HUES6 (cell line): ENCODE measurements around the gene CYP2A13.
"Not testable (repeated sequence)": the region's sequence is repeated elsewhere in the genome, so short reads cannot be mapped to it uniquely, and the experiment has no call there.

Experiments
- H3K27ac ChIP-seq: 2 replicates; pipeline ENCODE4 v1.7.0; 2013; ENCODE audit warnings: low read depth, mild to moderate bottlenecking, low read length, inconsistent platforms
- H3K27me3 ChIP-seq: 2 replicates; pipeline ENCODE4 v1.6.1; 2013; ENCODE audit warnings: low read length; ENCODE audit not compliant: control insufficient read depth, insufficient read depth
- H3K36me3 ChIP-seq: 2 replicates; pipeline ENCODE4 v1.6.1; 2013; ENCODE audit warnings: low read length; ENCODE audit not compliant: control insufficient read depth, insufficient read depth
- H3K4me1 ChIP-seq: 2 replicates; pipeline ENCODE4 v1.6.1; 2013; ENCODE audit warnings: low read length; ENCODE audit not compliant: control insufficient read depth, insufficient read depth
- H3K4me3 ChIP-seq: 2 replicates; pipeline ENCODE4 v1.5.1; 2013; ENCODE audit warnings: low read depth, low read length
- H3K9ac ChIP-seq: one replicate; pipeline ENCODE4 v1.6.1; 2013; ENCODE audit warnings: mild to moderate bottlenecking, low read length
- H3K9me3 ChIP-seq: 2 replicates; pipeline ENCODE4 v1.6.1; 2013; ENCODE audit warnings: low read depth, low read length; ENCODE audit not compliant: control insufficient read depth, insufficient read depth

CYP2A13 gene

DNA sequence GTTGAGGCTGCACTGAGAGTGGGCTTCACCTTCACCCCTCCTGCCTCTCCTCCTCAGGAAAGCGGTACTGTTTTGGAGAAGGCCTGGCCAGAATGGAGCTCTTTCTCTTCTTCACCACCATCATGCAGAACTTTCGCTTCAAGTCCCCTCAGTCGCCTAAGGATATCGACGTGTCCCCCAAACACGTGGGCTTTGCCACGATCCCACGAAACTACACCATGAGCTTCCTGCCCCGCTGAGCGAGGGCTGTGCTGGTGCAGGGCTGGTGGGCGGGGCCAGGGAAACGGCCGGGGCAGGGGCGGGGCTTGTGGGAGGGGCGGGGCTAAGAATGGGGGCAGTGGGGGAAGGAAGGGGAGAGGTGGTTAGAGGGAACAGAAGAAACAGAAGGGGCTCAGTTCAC, 7.5 kb downstream of the CYP2A13 start:
- Histone ChIP-seq H3K36me3 (no peaks in the 10 kb centered on the region), H3K9ac (no peak overlapping the region), H3K27me3 (peaks cover 31% of the 10 kb centered on the region), H3K4me3 (no peak overlapping the region), H3K27ac (no peak overlapping the region), H3K9me3 (peaks cover 22% of the 10 kb centered on the region), H3K4me1 (no peaks in the 10 kb centered on the region; the same call in 1 of the 2 replicates)

DNA sequence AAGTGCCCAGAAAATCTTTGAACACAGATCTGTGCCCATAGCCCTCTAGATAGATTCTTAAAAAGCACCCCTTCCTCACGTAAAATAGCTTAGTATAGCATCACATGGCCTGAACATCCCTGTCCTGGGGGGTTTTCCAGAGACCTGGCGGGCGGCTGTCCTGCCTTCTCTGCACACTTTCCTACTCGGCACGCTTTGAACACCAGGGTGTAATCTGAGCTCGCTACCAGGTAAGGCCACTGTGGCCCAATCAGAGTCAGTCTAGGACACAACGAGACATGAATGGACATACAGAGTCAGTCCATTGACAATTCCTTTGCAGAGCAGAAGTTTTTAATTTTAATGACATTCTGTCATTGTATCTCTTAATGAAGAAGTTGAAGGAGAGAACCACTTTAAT, 8.1 kb downstream of the CYP2A13 start:
- no peak overlapping the region for H3K27ac ChIP-seq
- H3K4me3 ChIP-seq: no peak overlapping the region
- H3K9ac ChIP-seq: no peak overlapping the region
- H3K4me1 ChIP-seq: no peaks in the 10 kb centered on the region; the same call in 1 of the 2 replicates
- H3K27me3 ChIP-seq: peaks cover 25% of the 10 kb centered on the region
- H3K9me3 ChIP-seq: peaks cover 22% of the 10 kb centered on the region
- no peaks in the 10 kb centered on the region for H3K36me3 ChIP-seq

DNA sequence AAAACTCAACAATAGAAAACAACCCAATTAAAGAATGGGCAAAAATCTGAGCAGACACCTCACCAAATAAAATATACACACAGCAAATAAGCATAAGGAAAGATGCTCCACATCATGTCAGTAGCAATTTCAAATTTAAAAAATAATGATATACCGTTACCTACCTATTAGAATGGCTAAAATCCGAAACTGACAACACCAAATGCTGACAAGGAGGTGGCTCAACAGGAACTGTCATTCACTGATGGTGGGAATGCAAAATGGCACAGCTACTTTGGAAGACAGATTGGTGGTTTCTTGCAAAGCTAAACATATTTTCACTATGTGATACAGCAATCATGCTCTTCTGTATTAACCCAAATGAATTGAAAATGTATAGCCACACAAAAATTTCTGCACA, 9.1 kb downstream of the CYP2A13 start:
- Histone ChIP-seq H3K9ac (no peak overlapping the region), H3K27ac (no peak overlapping the region), H3K4me3 (no peak overlapping the region), H3K9me3 (peaks cover 22% of the 10 kb centered on the region), H3K36me3 (no peaks in the 10 kb centered on the region), H3K27me3 (peaks cover 17% of the 10 kb centered on the region), H3K4me1 (no peaks in the 10 kb centered on the region; the same call in 1 of the 2 replicates)

DNA sequence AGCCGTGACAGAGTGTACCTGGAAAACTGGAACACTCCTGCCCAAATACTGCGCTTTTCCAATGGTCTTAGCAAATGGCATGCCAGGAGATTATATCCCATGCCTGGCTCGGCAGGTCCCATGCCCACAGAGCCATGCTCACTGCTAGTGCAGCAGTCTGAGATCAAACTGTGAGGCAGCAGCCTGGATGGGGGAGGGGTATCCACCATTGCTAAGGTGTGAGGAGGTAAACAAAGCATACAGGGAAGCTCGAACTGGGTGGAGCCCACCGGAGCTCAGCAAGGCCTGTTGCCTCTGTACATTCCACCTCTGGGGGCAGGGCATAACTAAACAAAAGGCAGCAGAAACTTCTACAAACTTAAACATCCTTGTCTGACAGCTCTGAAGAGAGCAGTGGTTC, 10.5 kb downstream of the CYP2A13 start:
- Histone ChIP-seq H3K9me3 (peaks cover 22% of the 10 kb centered on the region), H3K4me1 (no peaks in the 10 kb centered on the region; the same call in 1 of the 2 replicates), H3K9ac (no peak overlapping the region), H3K36me3 (no peaks in the 10 kb centered on the region), H3K27ac (no peak overlapping the region), H3K4me3 (no peak overlapping the region), H3K27me3 (peaks cover 3% of the 10 kb centered on the region)

DNA sequence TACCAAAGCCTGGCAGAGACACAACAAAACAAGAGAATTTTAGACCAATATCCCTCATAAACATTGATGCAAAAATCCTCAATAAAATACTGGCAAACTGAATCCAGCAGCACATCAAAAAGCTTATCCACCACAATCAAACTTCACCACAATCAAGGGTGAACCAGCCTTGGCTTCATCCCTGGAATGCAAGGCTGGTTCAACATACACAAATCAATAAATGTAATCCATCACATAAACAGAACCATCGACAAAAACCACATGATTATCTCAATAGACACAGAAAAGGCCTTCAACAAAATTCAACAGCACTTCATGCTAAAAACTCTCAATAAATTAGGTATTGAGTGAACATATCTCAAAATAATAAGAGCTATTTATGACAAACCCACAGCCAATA, 14.0 kb downstream of the CYP2A13 start:
- H3K27me3 ChIP-seq, H3K9ac ChIP-seq, H3K4me1 ChIP-seq, H3K4me3 ChIP-seq, H3K36me3 ChIP-seq, H3K27ac ChIP-seq: not testable (repeated sequence)
- H3K9me3 ChIP-seq: peaks cover 20% of the 10 kb centered on the region

DNA sequence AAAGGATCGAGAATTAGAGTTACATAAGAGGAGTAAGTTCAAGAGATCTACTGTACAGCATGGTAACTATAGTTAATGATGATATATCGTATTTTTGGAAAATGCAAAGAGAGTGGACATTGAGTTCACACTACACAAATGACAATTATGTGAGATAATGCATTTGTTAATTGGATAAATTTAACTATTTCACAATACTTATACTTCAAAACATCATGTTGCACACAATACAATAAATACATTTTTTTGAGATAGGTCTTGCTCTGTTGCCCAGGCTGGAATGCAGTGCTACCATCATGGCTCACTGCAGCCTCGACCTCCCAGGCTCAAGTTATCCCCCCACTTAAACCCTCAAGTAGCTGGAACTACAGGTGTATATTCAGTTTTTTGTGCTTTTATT, 17.9 kb downstream of the CYP2A13 start:
- no peak overlapping the region for H3K4me3 ChIP-seq
- H3K36me3 ChIP-seq: no peaks in the 10 kb centered on the region
- peaks cover 1% of the 10 kb centered on the region; the same call in 1 of the 2 replicates for H3K9me3 ChIP-seq
- no peak overlapping the region for H3K27ac ChIP-seq
- H3K27me3 ChIP-seq: no peaks in the 10 kb centered on the region
- H3K9ac ChIP-seq: no peak overlapping the region
- H3K4me1 ChIP-seq: no peaks in the 10 kb centered on the region

DNA sequence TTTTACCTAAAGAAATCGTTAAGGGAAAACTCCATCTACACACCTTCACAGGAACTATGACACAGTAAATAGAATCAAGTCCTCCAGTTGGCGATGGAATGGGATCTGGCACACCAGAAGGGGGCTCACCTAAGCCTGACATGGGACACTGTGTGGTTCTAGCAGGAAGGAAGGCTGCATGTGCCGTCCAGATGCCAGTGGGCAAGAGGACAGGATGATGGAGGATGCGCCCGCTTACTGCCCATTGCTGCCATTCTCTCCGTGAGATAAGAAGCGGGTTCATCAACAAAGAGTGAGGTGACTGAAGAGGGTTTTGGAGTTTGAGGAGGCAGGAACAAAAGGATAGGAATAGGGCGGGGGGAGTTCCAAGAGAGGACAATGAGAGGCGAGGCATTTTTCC, 23.0 kb downstream of the CYP2A13 start:
- no peaks in the 10 kb centered on the region for H3K36me3 ChIP-seq
- no peaks in the 10 kb centered on the region for H3K27me3 ChIP-seq
- no peaks in the 10 kb centered on the region for H3K4me1 ChIP-seq
- no peak overlapping the region for H3K9ac ChIP-seq
- no peak overlapping the region for H3K27ac ChIP-seq
- no peak overlapping the region for H3K4me3 ChIP-seq
- peaks cover 34% of the 10 kb centered on the region for H3K9me3 ChIP-seq

DNA sequence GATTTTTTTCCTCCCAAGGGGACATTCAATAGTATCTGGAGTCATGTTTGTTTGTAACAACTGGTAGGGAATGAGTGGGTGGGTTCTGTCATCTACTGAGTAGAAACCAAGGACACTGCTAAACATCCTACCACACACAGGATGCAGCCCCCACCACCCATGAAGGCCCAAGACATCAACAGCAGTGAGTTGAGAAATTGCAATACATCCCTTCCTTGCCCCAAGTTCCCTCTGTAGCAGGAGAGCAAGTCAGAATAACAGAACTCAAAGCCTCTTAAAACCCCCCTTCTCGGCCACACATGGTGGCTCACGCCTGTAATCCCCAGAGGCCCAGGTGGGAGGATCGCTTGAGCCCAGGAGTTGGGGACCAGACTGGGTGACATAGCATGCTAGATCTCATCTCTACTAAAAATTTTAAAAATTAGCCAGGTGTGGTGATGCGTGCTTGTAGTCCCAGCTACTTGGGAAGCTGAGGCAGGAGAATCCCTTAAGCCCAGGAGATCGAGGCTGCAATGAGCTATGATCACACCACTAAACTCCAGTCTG, 23.6 kb downstream of the CYP2A13 start:
- Histone ChIP-seq H3K27ac (no peak overlapping the region), H3K27me3 (no peaks in the 10 kb centered on the region), H3K4me3 (no peak overlapping the region), H3K9ac (no peak overlapping the region), H3K4me1 (no peaks in the 10 kb centered on the region), H3K9me3 (peaks cover 36% of the 10 kb centered on the region), H3K36me3 (no peaks in the 10 kb centered on the region)

DNA sequence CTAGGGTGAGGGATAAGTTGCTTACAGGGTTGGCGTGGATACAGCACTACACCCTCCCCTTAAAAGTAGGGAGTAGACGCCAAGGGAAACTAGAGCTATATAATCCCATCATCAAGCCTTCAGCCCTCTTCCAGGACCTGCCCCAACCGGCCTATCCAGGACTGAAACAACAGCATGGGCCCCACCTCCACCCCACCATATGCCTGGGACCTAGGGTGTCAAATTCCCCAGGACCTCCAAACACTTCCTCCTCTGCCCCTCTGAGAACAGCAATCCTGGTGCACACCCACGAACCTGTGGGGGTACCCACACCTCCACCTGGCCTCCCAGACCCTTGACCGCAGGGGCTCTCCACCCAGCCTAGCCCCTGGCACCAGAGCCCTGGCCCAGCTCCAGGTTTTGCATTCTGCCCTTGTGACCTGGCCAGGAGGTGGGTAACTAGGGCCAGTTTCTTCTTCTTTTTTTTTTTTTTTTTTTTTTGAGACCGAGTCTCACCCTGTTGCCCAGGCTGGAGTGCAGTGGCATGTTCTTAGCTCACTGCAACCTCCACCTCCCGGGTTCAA, 24.6 kb downstream of the CYP2A13 start:
- Histone ChIP-seq H3K27me3 (no peaks in the 10 kb centered on the region), H3K4me1 (no peaks in the 10 kb centered on the region), H3K36me3 (no peaks in the 10 kb centered on the region), H3K9ac (no peak overlapping the region), H3K4me3 (no peak overlapping the region), H3K9me3 (peaks cover 36% of the 10 kb centered on the region), H3K27ac (no peak overlapping the region)

DNA sequence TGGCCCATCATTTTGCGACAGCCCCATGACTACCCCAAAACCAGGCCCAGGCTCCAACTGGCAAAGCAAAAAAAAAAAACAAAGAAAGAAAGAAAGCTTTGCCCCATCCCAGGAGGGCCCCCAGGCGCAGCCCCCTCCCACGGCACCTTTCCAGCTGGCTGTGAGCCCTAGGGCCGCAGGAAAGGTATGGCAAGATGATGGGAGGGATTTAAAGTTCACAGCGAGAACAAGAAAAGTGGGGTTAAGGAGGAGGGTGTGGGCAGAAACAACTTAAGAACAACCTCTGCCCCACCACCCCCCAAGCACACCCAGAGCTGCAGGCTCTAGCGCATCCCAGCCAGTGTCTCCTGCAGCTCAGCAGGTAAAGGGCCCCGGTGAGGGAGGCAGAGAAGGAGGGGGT, 25.9 kb downstream of the CYP2A13 start, which contains the start of gene CYP2F1:
CYP2F1 (plus strand) TSS at position 301 of the 400 bp plus-strand sequence. CDS start 1,757 bp downstream, outside the sequence.
- Histone ChIP-seq H3K27me3 (0 out of 2 replicates have a peak, but pooled peaks cover 6% of the 10 kb centered on the region), H3K9ac (no peak within 1 kb of the TSS), H3K27ac (no peak within 1 kb of the TSS), H3K9me3 (peaks cover 36% of the 10 kb centered on the region), H3K4me3 (no peak within 1 kb of the TSS), H3K4me1 (no peaks in the 10 kb centered on the region), H3K36me3 (no peaks in the 10 kb centered on the region)

DNA sequence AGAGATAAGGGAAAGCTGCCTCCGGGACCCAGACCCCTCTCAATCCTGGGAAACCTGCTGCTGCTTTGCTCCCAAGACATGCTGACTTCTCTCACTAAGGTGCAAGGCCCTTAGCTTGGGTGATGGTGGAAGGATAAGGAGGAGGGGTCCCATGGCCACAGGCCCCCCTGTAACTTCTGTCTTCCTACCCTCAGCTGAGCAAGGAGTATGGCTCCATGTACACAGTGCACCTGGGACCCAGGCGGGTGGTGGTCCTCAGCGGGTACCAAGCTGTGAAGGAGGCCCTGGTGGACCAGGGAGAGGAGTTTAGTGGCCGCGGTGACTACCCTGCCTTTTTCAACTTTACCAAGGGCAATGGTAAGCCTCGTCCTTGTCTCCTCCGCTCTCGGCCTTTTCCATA, 28.0 kb downstream of the CYP2A13 start:
- Histone ChIP-seq H3K27me3 (0 out of 2 replicates have a peak, but pooled peaks cover 6% of the 10 kb centered on the region), H3K4me3 (no peak overlapping the region), H3K27ac (no peak overlapping the region), H3K36me3 (no peaks in the 10 kb centered on the region), H3K9me3 (peaks cover 34% of the 10 kb centered on the region), H3K4me1 (no peaks in the 10 kb centered on the region), H3K9ac (no peak overlapping the region)
